H54 (cell line): ENCODE measurements around the gene CMBL.
A peak's percentile ranks its signal among the peaks of the same experiment; 100 is the strongest.

Experiments
- DNase-seq: peaks from one replicate; pipeline ENCODE4 v3.0.0; 2011; ENCODE audit warnings: low spot score, mixed read lengths; ENCODE audit not compliant: insufficient read length
- FAIRE-seq: peaks from 3 replicates; lab custom pipeline; 2011; peaks lifted over from hg19 to GRCh38; lab: Jason Lieb, UNC
- POLR2A ChIP-seq: IDR thresholded peaks from 2 replicates; pipeline ENCODE4 v1.6.1; 2011; ENCODE audit warnings: low read depth, mild to moderate bottlenecking, low read length

Gene CMBL

GRCh38 chr5:10310066-10310779 is 2.5 kb upstream of the CMBL start:
- peak; percentile 87 for FAIRE-seq
- peak; percentile 81 for DNase-seq

GRCh38 chr5:10308844-10309243 is 1.1 kb upstream of the CMBL start:
- FAIRE-seq (no peak), DNase-seq (no peak)
- no peak for TF ChIP-seq POLR2A

More at GRCh38 chr5:10310066-10310779, 2.5 kb upstream of the CMBL start:
- TF ChIP-seq POLR2A = no peak

GRCh38 chr5:10306806-10307205 is 896 bp downstream of the CMBL start:
- DNase-seq = no peak
- TF ChIP-seq POLR2A = no peak
- FAIRE-seq = no peak

GRCh38 chr5:10306114-10306513 is 1.6 kb downstream of the CMBL start:
- DNase-seq (no peak), FAIRE-seq (no peak)
- TF ChIP-seq POLR2A = no peak

- TF ChIP-seq POLR2A = no peak
- FAIRE-seq (no peak), DNase-seq (no peak)
Observed at GRCh38 chr5:10304932-10305331, 2.8 kb downstream of the CMBL start.

- no peak for FAIRE-seq
- no peak for DNase-seq
- no peak for TF ChIP-seq POLR2A
Observed at GRCh38 chr5:10303699-10304170, 4.0 kb downstream of the CMBL start.

GRCh38 chr5:10303201-10303600 is 4.5 kb downstream of the CMBL start:
- no peak for TF ChIP-seq POLR2A
- FAIRE-seq (no peak), DNase-seq (no peak)

GRCh38 chr5:10301842-10302610 is 5.7 kb downstream of the CMBL start:
- no peak for TF ChIP-seq POLR2A
- FAIRE-seq (peak; percentile 77), DNase-seq (peak; percentile 68)

- no peak for TF ChIP-seq POLR2A
- FAIRE-seq (no peak), DNase-seq (no peak)
Observed at GRCh38 chr5:10301266-10301665, 6.4 kb downstream of the CMBL start.

- FAIRE-seq (no peak), DNase-seq (no peak)
- no peak for TF ChIP-seq POLR2A
Observed at GRCh38 chr5:10300246-10300645, 7.5 kb downstream of the CMBL start.

GRCh38 chr5:10297646-10298204 is 10.0 kb downstream of the CMBL start:
- FAIRE-seq (no peak), DNase-seq (no peak)
- TF ChIP-seq POLR2A = no peak

GRCh38 chr5:10295619-10296326 is 11.9 kb downstream of the CMBL start:
- FAIRE-seq = no peak

GRCh38 chr5:10293907-10294662 is 13.6 kb downstream of the CMBL start:
- no peak for FAIRE-seq
- TF ChIP-seq POLR2A = no peak

More at GRCh38 chr5:10295619-10296326, 11.9 kb downstream of the CMBL start:
- TF ChIP-seq POLR2A = no peak
- no peak for DNase-seq

More at GRCh38 chr5:10293907-10294662, 13.6 kb downstream of the CMBL start:
- no peak for DNase-seq
